ENCODE measurements around the gene RTN4RL2. TPM values are rescaled to one million over a fixed set of nuclear protein-coding genes. Genes with fewer than 3 reads are reported as not detected.

The RTN4RL2 gene
- 0.73 TPM for total RNA-seq
- long read RNA-seq, partial matches to known transcripts, result 0 of 1 reads
- long read RNA-seq, other reads (novel, unspliced or antisense), result 0 of 1 reads

DNA sequence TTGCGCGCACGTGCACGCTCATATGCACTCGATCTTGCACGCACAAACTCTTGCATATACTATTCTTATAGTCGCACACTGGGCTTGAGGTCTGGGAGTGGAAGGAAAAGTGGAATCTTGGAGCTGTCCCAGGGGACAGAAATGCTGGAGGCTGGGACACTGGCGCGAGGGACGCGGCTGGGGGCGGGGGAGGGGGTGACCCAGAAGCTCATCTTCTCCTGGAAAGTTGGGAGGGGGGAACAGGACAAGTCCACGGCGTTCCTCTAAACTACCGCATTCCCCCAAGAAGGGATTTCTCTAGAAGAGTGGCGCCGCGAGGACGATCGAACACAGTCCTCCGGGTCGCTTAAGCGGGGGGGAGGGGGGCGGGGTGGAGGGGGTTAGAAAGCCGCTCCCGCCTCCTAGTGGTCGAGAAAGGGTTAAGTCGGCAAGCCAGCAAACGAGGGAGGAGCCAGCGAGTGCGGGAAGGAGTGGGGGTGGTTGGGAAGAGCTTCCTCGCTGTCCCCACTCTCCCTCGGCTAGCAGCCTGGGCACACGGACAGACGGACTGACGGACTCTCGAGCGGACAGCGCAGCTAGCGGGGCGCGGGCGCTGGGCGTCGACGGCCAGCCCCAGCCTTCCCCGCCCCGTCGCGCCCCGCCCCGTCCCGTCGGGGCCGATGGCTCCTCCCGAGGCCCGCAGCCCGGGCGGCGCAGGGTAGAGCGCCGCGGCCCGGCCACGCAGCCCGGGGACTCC, at the start of gene RTN4RL2:
Gene RTN4RL2, plus strand, starts transcription at position 507 of the 736 bp plus-strand sequence. CDS start 338 bp downstream, outside the sequence.
- DNase-seq (ENCODE audit: low spot score), result no peak
- intact Hi-C loops (cut with DNase I), result no loop called here

DNA sequence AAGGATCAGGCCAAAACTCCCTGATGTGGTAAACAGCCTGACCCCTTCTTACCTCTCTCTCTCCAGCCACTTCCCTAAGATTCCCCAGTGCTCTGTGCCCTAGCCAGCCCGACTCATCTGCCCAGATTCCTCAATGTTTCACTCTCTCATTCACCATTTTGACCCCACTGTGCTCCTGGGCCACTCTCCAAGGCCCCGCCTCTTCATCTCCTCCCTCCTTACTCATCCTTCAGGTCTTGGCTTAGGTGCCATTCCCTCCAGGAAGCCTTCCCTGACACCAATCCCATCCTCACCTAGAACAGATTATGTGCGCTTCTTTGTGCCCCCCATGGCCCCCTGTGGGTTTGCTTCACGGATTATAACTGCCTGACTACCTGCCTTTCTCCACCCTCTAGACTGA, 46.6 kb upstream of the RTN4RL2 start:
- intact Hi-C loops (cut with DNase I), result no loop called here

GRCh38 chr11:57414612-57415212, 45.6 kb upstream of the RTN4RL2 start:
- intact Hi-C loops (cut with DNase I), result no loop called here
- peak; percentile 33 for DNase-seq (ENCODE audit: low spot score)

More for the DNA sequence above, 46.6 kb upstream of the RTN4RL2 start:
- peak; percentile 64 for DNase-seq (ENCODE audit: low spot score)

- intact Hi-C loops (cut with DNase I), result no loop called here
- DNase-seq (ENCODE audit: low spot score), result peak; percentile 24
Measured at GRCh38 chr11:57416436-57416835, 43.9 kb upstream of the RTN4RL2 start.

GRCh38 chr11:57417056-57417455, 43.3 kb upstream of the RTN4RL2 start:
- intact Hi-C loops (cut with DNase I), result no loop called here
- DNase-seq (ENCODE audit: low spot score), result peak; percentile 26

DNA sequence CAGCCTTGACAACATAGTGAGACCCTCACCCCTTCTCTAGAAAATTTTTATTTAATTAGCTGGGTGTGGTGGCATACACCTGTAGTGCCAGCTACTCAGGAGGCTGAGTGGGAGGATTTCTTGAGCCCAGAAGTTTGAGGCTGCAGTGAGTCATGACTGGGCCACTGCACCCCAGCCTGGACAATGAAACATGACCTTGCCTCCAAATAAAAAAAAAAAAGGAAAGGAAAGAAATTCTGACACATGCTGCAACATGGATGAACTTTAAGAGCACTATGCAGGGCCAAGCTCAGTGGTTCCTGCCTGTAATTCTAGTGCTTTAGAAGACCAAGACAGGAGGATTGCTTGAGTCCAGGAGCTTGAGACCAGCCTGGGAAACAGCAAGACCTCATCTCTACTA, 42.2 kb upstream of the RTN4RL2 start:
- intact Hi-C loops (cut with DNase I), result no loop called here
- no peak for DNase-seq (ENCODE audit: low spot score)

DNA sequence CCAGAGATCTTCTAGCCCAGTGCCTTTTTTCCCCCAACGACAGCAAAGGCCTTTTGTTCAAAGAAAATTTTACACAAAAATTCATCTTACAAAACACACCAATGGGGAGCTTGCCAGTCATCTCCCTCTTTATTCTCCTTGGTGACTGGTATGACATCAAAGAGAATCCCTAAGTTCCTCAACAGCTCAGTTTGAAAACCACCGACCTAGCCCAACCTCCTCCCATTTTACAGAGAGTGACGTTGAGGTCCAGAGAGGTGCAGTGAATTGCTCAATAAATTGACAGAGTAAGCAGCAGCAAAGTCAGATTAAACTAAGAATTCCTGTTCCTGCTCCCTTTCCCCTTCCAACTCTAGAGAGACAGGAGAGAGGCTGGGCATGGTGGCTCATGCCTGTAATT, 41.2 kb upstream of the RTN4RL2 start:
- intact Hi-C loops (cut with DNase I), result no loop called here

GRCh38 chr11:57421066-57421465, 39.3 kb upstream of the RTN4RL2 start:
- DNase-seq (ENCODE audit: low spot score), result peak; percentile 24
- intact Hi-C loops (cut with DNase I), result no loop called here

More for the DNA sequence above, 41.2 kb upstream of the RTN4RL2 start:
- no peak for DNase-seq (ENCODE audit: low spot score)

- DNase-seq (ENCODE audit: low spot score), result no peak
- intact Hi-C loops (cut with DNase I), result no loop called here
Measured at GRCh38 chr11:57421805-57422204, 38.5 kb upstream of the RTN4RL2 start.

- intact Hi-C loops (cut with DNase I), result no loop called here
- no peak for DNase-seq (ENCODE audit: low spot score)
Measured at GRCh38 chr11:57422669-57423068, 37.7 kb upstream of the RTN4RL2 start.

GRCh38 chr11:57424137-57424791, 36.1 kb upstream of the RTN4RL2 start:
- intact Hi-C loops (cut with DNase I), result no loop called here
- DNase-seq (ENCODE audit: low spot score), result no peak

- DNase-seq (ENCODE audit: low spot score), result peak; percentile 89
- intact Hi-C loops (cut with DNase I), result loop anchor here (5.0 kb wide), 1 partner anchor 78 kb away; no protein-coding TSS in a partner anchor
Measured at GRCh38 chr11:57424792-57425564, 35.4 kb upstream of the RTN4RL2 start.

GRCh38 chr11:57425565-57426438, 34.5 kb upstream of the RTN4RL2 start:
- peak; percentile 80 for DNase-seq (ENCODE audit: low spot score)
- intact Hi-C loops (cut with DNase I), result loop anchor here (5.0 kb wide), 1 partner anchor 79 kb away; no protein-coding TSS in a partner anchor

DNA sequence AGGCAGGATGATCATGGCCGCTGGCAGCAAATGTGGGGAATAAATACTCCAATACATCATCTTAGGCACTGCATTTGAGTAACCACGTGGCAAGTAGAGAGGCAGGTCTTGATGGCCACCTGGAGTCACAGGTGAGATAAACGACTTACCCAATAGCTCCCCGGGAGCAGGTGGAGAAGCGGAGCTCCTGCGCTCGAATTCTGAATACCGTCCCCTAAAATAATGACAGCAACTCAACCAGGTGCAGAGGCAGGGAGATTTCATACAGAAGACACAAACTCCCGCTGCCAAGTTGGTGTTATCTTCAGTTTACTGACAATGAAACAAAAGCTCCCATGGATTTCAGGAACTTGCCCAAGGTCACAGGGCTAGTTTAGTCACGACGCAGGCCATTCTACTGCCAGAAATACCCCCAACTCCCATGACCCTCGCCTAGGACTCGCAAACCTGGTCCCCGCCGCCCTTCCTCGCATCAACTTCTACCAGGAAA, 33.8 kb upstream of the RTN4RL2 start:
- intact Hi-C loops (cut with DNase I), result loop anchor here (5.0 kb wide), 1 partner anchor 79 kb away; no protein-coding TSS in a partner anchor
- no peak for DNase-seq (ENCODE audit: low spot score)

DNA sequence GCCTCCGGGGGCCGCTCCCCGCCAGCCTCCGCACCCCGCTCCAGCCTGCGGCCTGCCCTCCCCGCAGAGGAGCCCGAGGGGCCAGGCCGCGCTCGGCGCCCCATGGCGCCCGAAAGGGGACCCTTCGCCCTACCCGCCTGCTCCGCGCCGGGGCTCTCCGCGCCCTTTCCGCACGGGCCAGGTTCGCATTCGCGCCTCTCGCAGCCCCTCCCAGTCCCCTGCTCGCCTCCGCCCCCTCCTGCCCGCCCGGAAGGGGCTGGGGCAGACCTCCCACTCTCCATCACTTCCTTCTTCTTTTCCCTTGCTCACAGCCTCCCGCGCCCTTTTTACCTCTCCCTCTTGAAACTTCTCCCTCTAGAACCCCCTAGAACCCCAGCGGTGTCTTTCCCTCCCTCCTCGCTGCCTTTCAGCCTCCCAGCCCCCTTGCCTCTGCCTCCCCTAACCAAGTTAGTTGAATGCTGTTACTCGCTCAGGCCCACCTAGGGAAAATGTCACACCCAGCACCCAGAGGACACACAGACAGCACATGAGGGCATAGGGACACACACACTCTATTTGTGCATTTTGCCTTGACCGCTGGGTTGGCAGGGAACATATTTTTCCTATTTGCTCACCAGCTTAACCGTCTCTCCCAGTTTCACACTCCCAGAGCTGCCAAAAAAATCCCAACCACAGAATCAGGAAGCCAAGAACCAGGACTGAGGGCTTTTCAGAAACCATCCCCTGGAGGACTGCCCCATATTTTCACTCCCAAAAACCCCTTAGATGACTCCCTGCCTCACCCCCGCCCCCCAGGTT, 33.2 kb upstream of the RTN4RL2 start, which contains the start of gene SLC43A3:
Gene SLC43A3, minus strand, starts transcription at position 193 of the 798 bp plus-strand sequence. CDS start 949 bp downstream, outside the sequence.
- peak; percentile 89 for DNase-seq (ENCODE audit: low spot score)
- intact Hi-C loops (cut with DNase I), result loop anchor here (5.0 kb wide), 1 partner anchor 80 kb away; no protein-coding TSS in a partner anchor

DNA sequence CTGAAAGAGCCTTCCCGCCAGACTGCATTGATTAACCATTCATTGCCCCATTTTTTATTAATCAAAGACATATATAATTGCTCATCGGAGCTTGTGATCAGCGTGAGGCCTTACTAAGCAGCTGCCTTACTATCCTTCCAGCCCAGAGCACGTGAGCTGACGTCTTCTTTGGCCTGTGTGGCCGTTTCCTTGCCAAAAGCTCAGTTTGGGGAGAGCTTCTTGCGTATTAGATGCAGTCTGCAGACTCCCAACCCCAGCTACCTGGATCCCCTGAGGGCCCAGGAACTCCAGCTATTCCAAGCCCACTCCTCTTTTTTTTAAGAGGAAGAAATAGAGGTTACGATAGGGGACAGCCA, 32.6 kb upstream of the RTN4RL2 start:
- no peak for DNase-seq (ENCODE audit: low spot score)

GRCh38 chr11:57428643-57429042, 31.7 kb upstream of the RTN4RL2 start:
- no peak for DNase-seq (ENCODE audit: low spot score)
- intact Hi-C loops (cut with DNase I), result loop anchor here (5.0 kb wide), 1 partner anchor 81 kb away; no protein-coding TSS in a partner anchor

More for the DNA sequence above, 32.6 kb upstream of the RTN4RL2 start:
- intact Hi-C loops (cut with DNase I), result loop anchor here (5.0 kb wide), 1 partner anchor 80 kb away; no protein-coding TSS in a partner anchor
